NCI-H524 treated with DMSO at 0.1 percent for 48 hours (cell line): ENCODE results near the gene RNF208.
"Not testable (repeated sequence)": the region's sequence is repeated elsewhere in the genome, so short reads cannot be mapped to it uniquely, and the experiment has no call there.

Experiments
- DNase-seq: peaks from one replicate; lab custom pipeline; 2025; lab: John Stamatoyannopoulos, UW

RNF208 gene

DNA sequence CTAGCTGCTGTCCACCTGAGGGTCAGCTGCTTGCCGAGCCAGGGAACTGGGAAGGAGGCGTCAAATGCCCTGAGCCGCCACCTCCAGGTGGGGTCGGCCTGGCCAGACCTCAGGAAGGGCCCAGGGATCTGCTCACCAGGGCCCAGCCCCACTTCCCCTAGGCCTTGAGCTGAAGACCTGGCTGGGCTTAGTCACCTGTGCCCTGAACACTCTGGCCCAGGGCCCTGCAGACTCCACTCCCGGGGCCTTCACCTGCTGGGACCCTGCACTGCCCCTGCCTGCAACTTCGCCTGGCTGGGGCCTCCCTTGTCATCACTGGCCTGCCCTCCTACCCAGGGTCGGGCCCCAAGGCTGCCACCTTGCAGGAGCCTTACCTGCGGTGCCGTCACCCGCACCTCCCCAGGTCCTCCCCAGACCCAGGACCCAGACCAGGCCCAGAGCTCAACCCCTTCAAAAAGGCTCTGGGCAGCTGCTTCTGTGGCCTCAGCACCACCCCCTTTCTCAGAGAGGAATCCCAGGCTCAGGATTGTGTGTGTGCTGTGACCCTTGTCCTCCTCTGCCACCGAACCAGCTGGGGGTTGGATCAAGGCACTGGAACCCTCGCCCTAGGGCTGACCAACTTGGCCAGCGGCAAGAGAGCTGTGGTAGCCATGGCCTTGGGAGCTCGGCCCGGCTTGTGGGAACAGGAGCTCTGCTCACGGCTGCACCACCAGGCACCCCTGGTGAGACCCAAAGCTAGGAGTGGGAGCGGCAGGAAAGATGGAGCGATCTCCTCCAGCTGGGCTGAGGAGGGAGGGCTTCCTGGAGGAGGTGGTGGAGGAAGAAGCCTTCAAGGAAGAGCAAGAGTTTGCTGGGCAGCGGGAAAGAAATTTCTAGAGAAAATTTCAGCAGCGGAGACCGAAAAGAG is 31.9 kb upstream of the RNF208 start:
- DNase-seq: no peak

DNA sequence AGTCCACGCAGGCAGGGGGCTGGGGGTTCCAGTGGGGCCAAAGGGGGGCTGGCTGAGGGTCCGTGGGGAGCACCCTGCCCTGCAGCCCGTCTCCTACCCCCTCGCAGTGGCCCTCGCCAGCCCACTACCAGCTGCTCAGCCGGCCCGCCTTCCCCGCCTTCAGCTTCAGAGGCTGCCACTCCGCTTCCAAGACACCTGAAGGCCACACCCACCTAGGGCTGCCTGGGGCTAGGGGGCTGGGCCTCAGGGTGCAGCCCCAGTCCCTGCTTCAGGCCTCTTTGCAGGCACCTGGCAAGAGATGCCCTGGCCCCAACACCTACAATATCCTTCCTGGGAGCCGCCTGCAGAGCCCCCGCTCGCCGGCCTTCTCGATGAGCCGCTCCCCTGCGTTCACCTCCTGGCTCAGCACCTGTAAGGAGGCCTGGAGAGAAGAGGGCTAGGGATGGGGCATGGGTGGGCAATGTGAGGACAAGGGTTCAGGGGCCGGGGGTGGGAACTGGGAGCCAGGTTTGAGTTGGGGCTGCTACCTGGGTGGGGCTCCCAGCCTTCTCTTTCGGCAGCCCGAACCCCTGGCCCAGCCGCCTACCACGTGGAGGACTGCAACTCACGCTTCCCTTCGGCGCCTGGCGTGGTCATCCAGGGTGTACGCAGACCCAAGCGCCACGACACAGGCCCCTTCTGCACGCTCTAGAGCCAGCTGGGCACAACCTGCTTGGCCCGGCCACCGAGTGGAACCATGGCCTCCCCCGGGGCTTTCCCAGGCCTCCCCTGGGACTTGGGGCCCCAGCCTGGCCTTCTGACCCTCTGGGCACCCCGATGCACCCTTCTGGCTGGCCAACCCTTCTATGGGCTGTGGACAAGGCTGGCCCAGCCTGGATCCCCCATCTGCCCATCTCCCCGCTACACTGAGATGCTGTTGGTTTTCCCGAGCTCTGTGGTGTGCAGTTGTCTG is 30.8 kb upstream of the RNF208 start:
- no peak for DNase-seq

DNA sequence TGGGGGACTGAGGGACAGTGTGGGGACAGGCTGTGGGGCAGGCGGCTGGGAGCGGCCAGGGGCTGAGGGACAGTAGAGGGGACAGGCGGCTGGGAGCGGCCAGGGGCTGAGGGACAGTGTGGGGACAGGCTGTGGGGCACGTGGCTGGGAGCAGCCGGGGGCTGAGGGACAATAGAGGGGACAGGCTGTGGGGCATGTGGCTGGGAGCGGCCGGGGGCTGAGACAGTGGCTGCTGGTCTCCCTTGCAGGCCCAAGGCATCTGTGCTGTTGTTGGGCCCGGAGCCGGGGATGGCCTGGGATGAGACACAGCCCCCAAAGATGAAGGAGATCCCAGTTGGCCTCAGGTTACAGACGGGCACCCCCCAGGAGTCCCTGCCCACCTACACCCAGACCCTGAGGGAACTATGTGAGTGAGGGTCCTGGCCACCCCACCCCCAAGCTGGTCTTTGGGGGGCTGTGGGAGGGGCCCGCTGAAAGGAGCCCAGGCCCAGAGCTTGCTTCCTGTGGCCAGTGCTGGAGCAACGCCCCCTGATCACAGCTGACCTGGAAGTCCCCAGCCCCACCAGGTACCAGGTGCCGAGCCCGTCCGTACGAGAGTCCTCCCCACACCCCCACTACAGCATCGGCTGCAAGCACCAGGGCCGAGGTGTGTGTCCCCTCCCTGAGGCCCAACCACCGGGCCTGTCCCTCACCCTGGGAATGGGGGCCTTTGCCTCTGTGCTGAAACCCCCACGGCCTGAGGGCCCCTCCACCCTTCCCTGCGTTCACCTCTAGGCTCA is 29.6 kb upstream of the RNF208 start:
- DNase-seq: no peak

- no peak for DNase-seq
Measured at GRCh38 chr9:137251194-137251461, 29.1 kb upstream of the RNF208 start, which contains the start of gene STPG3. STPG3 (plus strand) TSS chr9:137251286; CDS start chr9:137251287, 1 bp downstream.

GRCh38 chr9:137250329-137251193 is 28.5 kb upstream of the RNF208 start:
- DNase-seq: peak; percentile 51

- no peak for DNase-seq
Measured at GRCh38 chr9:137247916-137248175, 25.8 kb upstream of the RNF208 start.

- no peak for DNase-seq
Measured at GRCh38 chr9:137247135-137247915, 25.3 kb upstream of the RNF208 start.

DNA sequence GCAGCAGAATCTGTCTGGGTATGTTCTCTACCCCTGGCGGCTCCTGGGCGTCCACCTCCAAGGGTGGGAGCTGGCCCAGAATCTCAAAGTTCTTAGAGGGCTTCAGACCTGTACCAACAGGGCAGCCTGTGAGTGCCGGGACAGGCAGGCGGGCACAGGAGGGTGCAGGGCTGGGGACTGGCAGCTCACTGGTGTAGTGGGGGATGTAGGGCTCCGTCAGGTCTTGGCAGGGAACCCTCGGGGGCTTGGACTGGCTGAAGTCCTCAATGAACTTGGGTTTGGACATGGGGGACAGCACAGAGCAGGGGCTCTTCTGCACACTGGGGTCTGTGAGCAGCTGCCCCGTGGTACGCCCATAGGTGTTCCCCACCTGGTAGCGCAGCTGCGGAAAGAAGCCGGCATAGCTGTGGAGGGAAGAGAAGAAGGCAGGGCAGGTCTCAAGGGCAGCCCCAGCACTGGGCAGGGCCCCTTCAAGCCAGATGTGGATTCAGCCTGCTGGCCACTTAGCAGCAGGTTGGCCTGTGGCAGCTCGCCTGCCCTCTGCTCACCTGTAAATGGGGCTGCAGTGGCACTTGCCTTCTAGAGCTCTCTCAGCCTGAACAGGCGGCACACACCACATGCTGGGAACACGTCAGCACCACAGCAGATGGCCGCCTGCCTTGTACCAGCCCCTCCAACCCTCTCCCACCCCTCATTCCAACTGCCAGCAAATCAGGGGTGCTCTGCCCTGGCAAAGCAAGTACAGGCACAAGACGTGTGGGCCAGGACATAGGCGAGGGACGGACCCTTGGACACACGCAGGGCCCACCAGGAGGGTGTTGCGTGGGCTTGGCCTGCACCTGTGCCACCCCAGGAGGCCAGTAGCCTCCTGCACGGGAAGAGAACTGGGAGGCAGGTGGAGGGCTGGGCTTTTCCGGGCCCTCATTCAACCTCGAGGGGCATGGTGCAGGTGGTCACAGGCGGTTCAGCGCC is 23.7 kb upstream of the RNF208 start:
- no peak for DNase-seq

DNA sequence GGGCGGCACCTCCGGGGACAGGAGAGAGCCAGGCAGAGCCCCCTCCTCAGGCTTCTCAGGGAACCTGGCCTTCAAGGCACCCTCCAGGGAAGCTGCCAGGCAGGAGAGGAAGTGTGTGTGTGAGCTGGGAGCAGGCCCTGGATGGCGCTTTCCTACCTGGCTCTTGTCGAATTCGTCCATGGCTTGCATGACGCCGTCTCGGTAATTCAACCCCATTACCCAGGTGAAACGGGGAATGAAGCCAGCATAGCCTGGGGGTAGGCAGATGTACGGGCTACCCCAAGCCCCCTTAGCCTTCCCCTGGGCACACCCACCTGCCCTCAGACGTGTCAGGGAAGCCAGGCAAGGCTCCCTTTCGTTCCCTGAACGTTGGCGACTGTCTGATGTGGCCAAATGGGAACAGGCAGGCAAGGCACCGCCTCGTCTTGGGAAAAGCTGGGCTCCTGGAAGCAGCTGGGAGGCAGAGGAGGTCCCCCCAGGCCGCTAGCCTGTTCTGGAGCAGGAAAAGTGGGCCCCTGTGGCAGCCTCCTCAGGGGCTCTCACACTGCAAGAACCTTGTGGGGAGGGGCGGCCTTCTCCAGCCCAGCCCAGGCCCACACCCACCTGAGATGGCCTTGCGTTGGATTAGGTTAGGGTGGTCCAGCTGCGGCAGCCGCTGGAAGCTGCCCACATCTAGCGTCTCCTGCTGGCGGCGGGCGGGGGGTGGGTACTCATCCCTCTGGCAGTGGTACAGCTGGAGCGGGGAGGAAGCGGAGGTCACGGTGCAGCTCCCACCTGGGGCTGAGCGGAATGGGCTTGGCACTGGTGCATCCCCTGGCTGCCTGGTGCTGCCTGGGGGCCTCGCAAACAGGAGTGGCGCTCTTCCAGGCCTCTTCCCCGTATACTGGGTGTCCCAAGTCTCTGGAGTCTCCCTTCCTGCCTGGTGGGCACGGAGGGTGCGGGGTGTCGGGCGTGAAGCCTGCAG is 22.7 kb upstream of the RNF208 start:
- DNase-seq: no peak

DNA sequence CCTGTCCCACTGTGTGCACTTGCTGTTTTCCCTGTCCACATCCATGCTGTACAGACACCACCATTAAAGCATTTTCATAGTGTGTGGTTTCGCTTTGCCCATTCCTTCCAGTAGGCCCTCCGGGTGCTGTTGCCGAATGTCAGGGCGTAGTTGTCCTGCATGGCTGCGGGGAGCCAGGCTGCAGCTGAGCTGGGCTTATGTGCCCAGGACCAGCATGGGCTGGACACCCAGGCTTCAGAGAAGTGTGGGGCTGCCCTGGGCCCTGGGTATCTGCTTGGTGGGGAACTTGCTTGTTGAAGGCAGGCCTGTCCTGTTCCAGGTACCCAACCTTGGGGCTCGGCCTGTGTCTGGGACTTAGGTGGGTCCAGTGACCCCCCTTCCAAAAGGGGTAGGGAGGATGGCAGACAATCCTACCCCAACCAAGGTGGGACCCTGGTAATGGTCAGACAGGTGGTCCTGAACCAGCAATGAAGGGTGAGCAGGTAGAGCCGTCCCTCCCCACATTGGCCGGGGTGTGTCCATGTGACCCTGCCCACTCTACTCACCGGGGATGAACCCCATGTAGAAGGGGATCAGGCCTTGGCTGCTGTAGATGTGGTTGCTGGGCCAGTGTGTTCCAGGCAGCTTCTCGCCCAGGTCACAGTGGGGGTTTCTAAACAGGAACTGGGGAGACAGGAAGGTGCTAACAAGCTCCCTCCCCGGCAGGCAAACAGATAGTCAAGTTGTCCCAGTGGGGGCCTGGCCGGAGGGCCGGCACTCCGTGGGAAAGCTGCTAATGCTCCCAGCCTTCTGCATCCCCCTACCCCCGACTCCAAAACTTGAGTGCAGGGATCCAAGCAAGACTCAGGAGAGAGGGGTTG is 21.8 kb upstream of the RNF208 start:
- DNase-seq: no peak

- DNase-seq: not testable (repeated sequence)
Measured at GRCh38 chr9:137243266-137243625, 21.2 kb upstream of the RNF208 start.

DNA sequence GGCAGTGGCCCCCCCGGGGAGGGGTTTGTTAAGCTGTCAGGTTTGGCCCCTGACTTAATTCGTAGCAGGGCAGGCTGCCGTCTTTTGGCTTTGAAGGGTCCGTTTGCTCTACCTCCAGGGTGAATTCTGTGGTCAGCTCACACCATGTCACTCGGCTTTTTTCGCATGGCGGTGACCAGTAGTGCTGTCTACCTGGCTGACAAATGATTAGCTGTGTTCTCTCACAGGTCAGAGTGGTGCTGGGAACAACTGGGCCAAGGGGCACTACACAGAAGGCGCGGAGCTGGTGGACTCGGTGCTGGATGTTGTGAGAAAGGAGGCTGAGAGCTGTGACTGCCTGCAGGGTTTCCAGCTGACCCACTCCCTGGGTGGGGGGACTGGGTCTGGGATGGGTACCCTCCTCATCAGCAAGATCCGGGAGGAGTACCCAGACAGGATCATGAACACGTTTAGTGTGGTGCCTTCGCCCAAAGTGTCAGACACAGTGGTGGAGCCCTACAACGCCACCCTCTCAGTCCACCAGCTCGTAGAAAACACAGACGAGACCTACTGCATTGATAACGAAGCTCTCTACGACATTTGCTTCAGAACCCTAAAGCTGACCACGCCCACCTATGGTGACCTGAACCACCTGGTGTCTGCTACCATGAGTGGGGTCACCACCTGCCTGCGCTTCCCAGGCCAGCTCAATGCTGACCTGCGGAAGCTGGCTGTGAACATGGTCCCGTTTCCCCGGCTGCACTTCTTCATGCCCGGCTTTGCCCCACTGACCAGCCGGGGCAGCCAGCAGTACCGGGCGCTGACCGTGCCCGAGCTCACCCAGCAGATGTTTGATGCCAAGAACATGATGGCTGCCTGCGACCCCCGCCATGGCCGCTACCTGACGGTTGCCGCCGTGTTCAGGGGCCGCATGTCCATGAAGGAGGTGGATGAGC is 20.5 kb upstream of the RNF208 start:
- DNase-seq: no peak

DNA sequence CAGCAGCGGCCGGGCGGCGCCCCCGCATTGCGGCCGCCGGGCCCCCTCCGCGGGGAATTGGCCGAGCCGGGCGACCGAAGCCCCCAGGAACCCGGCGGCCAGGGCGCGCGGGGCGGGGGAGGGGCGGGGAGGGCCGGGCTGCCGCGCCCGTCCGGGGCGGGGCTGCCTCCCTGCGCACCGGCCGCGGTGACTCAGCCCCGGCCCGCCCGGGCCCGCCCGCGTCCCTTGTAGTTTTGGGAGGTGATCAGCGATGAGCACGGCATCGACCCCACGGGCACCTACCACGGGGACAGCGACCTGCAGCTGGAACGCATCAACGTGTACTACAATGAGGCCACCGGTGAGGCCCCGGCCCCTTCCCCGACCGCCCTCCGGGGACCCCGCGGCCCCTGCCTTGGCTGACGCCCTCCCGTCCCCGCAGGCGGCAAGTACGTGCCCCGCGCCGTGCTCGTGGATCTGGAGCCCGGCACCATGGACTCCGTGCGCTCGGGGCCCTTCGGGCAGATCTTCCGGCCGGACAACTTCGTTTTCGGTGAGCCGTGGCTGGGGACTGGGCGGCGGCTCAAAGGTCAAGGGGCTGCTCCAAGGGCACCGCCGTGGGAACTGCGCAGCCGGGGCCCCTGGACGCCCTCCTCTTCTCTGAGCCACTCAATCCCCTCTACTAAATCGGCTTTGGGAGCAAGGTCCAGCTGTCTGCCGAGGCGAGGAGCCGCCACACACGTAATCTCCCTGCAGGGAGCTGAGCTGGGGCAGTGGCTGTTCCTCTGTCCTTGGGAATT is 19.6 kb upstream of the RNF208 start:
- DNase-seq: peak; percentile 44

DNA sequence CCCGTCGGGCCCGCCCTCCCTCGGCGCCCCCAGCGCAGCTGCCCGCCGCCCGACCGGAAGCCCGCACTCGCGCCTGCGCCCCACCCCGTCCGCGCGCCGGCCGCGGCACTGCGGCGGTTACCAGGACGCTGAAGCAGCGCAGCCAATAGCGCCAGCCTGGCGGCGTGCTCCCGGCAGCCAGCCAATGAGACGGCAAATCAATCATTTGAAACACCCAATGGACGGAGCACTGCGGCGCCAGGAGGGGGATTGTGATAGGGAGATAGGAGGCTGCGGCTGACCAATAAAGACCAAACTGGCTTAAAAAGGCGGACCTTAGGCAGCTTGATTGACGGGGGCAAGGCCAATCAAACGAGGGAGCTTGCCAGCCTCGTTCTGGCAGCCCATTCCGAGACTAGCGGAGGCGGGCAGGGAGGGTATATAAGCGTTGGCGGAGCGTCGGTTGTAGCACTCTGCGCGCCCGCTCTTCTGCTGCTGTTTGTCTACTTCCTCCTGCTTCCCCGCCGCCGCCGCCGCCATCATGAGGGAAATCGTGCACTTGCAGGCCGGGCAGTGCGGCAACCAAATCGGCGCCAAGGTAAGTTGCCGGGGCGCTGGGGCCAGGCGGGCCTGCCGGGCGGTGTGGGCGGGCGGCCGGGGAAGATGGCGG is 18.9 kb upstream of the RNF208 start, which contains the start of gene TUBB4B:
Gene TUBB4B, plus strand, starts transcription at position 447 of the 649 bp plus-strand sequence. Its CDS starts 74 bp downstream, at position 521.
- DNase-seq: peak; percentile 100
